HFFc6 (cell line): ENCODE results near the gene ROBO1. TPM values are rescaled to one million over a fixed set of nuclear protein-coding genes. Genes with fewer than 3 reads are reported as not detected.
"Not testable (repeated sequence)": the region's sequence is repeated elsewhere in the genome, so short reads cannot be mapped to it uniquely, and the experiment has no call there.

Experiments used
- DNase-seq: peaks from one replicate; pipeline ENCODE4 v3.0.0-alpha.2; 2018
- H3K27ac Mint-ChIP-seq: 2 replicates; pipeline ENCODE4 v1.8.0; 2020; ENCODE audit warnings: mild to moderate bottlenecking, mixed read lengths
- H3K27me3 Mint-ChIP-seq: 2 replicates; pipeline ENCODE4 v1.8.0; 2021; ENCODE audit warnings: mild to moderate bottlenecking, moderate library complexity, mixed read lengths; ENCODE audit not compliant: insufficient read depth
- H3K36me3 Mint-ChIP-seq: 2 replicates; pipeline ENCODE4 v1.8.0; 2021; ENCODE audit warnings: low read depth, mixed read lengths
- H3K4me1 Mint-ChIP-seq: 2 replicates; pipeline ENCODE4 v1.8.0; 2020; ENCODE audit warnings: low read depth, mixed read lengths
- H3K4me3 Mint-ChIP-seq: 2 replicates; pipeline ENCODE4 v1.8.0; 2020; ENCODE audit warnings: mild to moderate bottlenecking, moderate library complexity, mixed read lengths
- H3K9me3 Mint-ChIP-seq: 2 replicates; pipeline ENCODE4 v1.8.0; 2020; ENCODE audit warnings: mild to moderate bottlenecking, mixed read lengths
- total RNA-seq, 6 experiments: library from RNA; stranded (reverse); fragmentation: NEBNext Ultra II Directional; extraction: Animal tissue kit (Norgen Biotek cat#: 25700); gene quantifications; 2 replicates in 1 of 6; 3 replicates in 5 of 6; pipeline ENCODE4 v1.2.3, GENCODE V29; 2021
- TF ChIP-seq, protein P1 (sequence below): fragments of 200-600 bp; sonication (generic); IDR thresholded peaks from 2 replicates; pipeline ENCODE4 v1.5.0; 2021; ENCODE audit warnings: antibody characterized with exemption, mild to moderate bottlenecking

Gene ROBO1
- total RNA-seq, 6 experiments from 2014 or later: 38.7 to 51.3 (median 41.7) TPM

DNA sequence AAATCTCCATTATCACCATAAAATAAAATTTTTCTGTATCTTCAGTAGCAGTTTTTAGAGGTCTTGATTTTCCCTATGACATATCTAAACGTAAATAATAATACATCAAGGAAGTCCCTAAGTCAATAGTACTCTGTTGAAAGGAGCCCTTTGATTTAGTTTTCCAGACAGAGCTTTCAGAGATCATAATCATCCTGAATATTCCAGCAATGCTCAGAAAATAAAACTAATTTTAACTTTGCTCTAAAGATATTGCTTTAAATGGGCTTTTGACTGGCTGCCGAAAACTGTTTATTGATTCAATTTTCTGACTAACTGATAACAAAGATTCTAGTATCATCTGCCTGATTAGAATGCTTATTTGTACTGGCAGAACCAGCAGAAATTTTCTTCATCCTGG is 40.7 kb upstream of the ROBO1 start:
- TF ChIP-seq, protein P1, sequence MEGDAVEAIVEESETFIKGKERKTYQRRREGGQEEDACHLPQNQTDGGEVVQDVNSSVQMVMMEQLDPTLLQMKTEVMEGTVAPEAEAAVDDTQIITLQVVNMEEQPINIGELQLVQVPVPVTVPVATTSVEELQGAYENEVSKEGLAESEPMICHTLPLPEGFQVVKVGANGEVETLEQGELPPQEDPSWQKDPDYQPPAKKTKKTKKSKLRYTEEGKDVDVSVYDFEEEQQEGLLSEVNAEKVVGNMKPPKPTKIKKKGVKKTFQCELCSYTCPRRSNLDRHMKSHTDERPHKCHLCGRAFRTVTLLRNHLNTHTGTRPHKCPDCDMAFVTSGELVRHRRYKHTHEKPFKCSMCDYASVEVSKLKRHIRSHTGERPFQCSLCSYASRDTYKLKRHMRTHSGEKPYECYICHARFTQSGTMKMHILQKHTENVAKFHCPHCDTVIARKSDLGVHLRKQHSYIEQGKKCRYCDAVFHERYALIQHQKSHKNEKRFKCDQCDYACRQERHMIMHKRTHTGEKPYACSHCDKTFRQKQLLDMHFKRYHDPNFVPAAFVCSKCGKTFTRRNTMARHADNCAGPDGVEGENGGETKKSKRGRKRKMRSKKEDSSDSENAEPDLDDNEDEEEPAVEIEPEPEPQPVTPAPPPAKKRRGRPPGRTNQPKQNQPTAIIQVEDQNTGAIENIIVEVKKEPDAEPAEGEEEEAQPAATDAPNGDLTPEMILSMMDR: no peak
- no peaks in the 10 kb centered on the region for H3K27me3 Mint-ChIP-seq
- peaks cover 15% of the 10 kb centered on the region for H3K9me3 Mint-ChIP-seq
- H3K4me1 Mint-ChIP-seq: no peaks in the 10 kb centered on the region
- H3K4me3 Mint-ChIP-seq: no peak overlapping the region
- no peak for DNase-seq
- H3K27ac Mint-ChIP-seq: no peak overlapping the region
- no peaks in the 10 kb centered on the region for H3K36me3 Mint-ChIP-seq

DNA sequence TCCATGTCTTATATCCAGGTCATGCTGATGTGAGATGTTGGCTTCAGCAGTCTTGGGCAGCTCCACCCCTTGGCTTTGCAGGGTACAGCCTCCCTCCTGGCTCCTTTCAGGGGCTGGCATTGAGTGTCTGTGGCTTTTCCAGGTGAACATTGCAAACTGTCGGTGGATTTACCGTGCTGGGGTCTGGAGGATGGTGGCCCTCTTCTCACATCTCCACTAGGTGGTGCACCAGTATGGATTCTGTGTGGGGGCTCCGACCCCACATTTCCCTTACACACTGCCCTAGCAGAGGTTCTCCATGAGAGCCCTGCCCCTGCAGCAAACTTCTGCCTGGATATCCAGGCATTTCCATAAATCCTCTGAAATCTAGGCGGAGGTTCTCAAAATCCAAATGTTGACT is 22.4 kb upstream of the ROBO1 start:
- H3K36me3 Mint-ChIP-seq, H3K4me3 Mint-ChIP-seq, H3K27me3 Mint-ChIP-seq, H3K27ac Mint-ChIP-seq, H3K4me1 Mint-ChIP-seq, DNase-seq: not testable (repeated sequence)
- H3K9me3 Mint-ChIP-seq: peaks cover 30% of the 10 kb centered on the region

DNA sequence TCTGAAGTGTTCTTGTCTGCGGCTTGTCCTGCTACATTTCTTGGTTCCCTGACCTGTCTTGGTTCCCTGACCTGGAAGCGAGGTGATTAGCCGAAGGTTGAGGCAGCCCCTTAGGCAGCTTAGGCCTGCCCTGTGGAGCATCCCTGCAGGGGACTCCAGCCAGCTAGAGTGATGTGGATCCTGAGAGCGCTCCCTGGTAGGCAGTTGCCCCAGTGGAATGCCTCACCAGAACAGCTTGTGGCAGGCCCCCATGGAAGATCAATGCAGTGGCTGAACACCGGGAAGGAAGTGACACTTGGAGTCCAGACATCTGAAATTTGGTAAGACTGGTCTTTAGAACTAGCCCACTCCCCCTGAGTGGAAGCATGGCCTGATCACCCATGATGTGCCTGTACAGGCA is 5.5 kb upstream of the ROBO1 start:
- H3K27ac Mint-ChIP-seq: no peak overlapping the region
- H3K9me3 Mint-ChIP-seq: peaks cover 37% of the 10 kb centered on the region
- H3K36me3 Mint-ChIP-seq: no peaks in the 10 kb centered on the region
- TF ChIP-seq, protein P1: no peak
- H3K27me3 Mint-ChIP-seq: no peaks in the 10 kb centered on the region
- H3K4me1 Mint-ChIP-seq: no peaks in the 10 kb centered on the region
- no peak for DNase-seq
- H3K4me3 Mint-ChIP-seq: no peak overlapping the region

DNA sequence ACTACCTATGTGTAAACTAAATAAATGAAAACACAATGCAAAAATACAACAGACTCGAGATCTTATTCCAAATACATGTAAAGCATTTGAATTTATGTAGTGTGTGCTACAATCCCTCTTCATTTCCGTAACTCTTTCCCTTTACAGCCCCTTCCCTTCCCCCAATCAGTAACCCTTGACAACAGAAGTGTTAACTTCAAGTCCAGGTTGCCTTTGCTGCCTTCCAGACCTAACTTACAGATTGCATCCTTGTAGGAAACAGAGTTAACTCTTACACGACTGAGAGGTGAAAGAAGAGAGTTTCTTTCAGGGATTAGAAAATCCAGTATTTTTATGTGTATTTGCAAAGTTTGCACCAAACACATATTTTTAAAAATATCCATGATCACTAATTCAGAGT is 1.4 kb upstream of the ROBO1 start:
- Mint-ChIP-seq H3K4me1 (no peaks in the 10 kb centered on the region), H3K27ac (no peak overlapping the region), H3K9me3 (peaks cover 29% of the 10 kb centered on the region), H3K27me3 (no peaks in the 10 kb centered on the region; the same call in 1 of the 2 replicates), H3K4me3 (no peak overlapping the region), H3K36me3 (no peaks in the 10 kb centered on the region)
- no peak for DNase-seq
- TF ChIP-seq, protein P1: no peak

DNA sequence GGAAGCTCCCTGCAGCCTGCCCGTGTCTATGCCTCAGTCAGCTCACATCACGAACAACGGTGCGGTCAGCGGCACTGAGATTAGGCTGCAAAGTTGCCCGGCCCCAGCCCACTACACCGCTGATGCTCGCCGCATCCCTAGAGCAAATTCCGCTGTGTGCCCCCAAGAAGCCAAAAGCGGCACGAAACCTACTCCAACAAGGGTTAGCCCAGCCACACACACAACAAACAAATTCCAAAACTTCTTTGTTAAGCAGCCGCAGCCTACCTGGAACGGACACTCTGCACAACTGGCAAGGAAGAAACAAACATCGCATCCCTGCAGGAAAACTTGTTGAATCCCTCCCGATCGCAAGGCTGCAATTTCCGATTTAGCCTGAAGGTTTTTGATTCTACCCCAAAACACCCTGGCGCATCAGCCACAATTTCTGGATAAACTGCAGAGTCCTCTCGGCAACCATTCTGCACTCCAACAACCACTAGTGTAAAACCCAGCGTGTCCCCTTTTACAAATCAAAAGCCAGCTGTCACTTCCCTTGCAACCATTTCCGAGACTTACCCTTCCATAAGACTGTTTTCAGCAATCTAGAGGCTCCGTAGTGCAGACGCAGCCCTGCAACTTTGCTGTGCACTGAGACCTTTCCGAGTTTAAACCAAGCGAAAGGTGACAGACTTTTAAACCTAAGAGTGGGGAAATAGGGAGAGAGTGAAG is 449 bp downstream of the ROBO1 start:
- no peak overlapping the region for H3K4me3 Mint-ChIP-seq
- H3K36me3 Mint-ChIP-seq: no peaks in the 10 kb centered on the region
- no peak for DNase-seq
- H3K4me1 Mint-ChIP-seq: no peaks in the 10 kb centered on the region
- H3K27ac Mint-ChIP-seq: no peak overlapping the region
- peaks cover 16% of the 10 kb centered on the region for H3K9me3 Mint-ChIP-seq
- no peaks in the 10 kb centered on the region; the same call in 1 of the 2 replicates for H3K27me3 Mint-ChIP-seq
- TF ChIP-seq, protein P1: no peak

DNA sequence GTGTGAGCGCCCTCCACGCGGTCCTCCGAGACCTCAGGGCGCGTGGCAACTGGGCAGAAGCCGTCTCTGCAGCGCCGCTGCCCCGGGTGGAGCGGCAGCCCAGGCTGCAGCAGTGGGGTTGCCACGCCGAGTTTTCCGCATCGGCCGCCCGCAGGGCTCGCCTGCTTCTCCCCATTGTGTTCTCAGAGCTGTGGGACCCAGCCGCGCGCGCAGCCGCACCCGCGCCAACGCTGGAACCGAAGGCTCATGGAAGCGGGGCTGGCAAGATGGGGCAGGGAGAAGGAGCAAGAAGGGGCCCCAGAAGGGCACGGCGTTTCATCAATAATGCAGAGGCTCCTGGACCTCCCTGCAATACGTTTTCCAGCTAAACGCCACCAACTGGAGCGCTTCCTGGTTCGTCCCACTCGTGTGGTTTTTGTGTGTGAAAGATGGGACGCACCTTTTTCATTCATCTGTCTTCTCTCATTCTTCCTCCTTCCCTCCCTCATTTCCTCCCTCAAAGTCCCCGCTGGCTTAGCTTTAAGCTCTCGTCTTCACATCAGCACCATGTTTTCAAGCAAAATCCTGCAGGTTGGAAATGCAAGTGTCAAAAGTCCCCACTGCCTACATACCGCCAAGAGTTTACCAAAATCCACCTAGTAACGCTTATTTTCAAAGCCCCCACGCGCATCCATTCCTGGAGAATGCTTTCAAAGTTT is 1.2 kb downstream of the ROBO1 start:
- TF ChIP-seq, protein P1: no peak
- H3K27me3 Mint-ChIP-seq: no peaks in the 10 kb centered on the region; the same call in 1 of the 2 replicates
- H3K4me3 Mint-ChIP-seq: no peak overlapping the region
- peaks cover 14% of the 10 kb centered on the region for H3K9me3 Mint-ChIP-seq
- H3K4me1 Mint-ChIP-seq: no peaks in the 10 kb centered on the region
- no peak overlapping the region for H3K27ac Mint-ChIP-seq
- DNase-seq: no peak
- no peaks in the 10 kb centered on the region for H3K36me3 Mint-ChIP-seq
